Stimulated activated CD8-positive, alpha-beta memory T cell treated with anti-CD3 and anti-CD28 coated beads, Interleukin-7, amount 100 ng/mL, for 48 hours (primary cell): ENCODE data around the gene EBF3.

Experiments used
- DNase-seq, 2 donors: peaks; one replicate each; pipeline ENCODE4 v3.0.0-alpha.2; 2020; ENCODE audit warnings: low read depth in 1 of 2; ENCODE audit errors: extremely low read depth in 1 of 2

EBF3 gene

DNA sequence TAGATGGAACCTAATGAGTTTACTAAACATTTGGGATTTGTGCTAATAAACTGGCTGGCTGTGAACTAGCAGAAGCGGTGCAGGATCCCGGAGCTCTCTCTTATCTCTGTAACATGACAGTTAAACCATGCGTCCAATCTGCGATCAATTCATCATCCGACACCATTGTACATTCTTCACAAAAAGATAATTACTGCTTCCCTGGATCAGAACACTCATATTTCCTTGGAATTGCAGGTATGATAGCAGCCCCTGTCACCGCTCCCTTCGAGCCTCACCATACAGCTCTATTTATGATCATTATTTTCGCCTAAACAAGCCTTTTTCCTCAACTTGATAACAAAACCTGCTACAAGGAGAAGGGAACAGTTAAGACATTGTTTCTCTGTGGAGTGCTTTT is 18.5 kb downstream of the EBF3 start:
- no peak for DNase-seq

DNA sequence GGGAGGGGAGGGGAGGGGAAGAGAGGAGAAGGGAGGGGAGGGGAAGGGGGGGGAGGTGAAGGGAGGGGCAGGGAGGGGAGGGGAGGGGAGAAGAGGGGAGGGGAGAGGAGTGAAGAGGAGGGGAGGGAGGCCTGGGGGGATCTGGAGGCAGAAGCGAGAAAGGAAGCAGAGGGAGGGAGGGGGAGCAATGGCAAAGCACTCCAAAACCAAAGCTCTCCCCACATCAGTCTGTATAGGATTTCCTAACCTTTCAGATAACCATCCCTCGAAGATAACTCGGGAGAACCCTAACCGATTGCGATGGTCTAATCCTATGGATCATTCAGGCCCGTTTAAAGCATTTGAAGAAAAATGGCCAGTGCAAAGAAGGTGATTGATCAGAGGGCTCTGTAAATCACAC is 19.0 kb downstream of the EBF3 start:
- no peak for DNase-seq

DNA sequence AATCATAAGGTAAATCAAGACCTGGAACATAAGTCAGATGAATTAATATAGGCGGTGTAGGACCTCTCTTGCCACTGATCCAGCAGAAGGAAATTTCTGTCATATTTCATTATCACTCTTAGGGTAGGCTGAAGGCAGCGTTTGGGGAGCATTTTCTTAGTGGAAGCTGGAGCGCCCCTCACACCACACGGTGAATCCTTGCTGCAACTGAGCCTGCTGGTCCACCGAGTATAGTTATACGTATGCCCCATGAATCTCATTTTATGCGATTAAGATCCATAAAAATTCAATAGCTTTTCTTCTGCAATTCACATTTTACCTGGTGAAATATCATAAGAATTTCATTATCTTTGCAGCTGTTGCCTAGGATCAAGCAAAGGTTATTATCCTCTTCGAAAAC is 19.6 kb downstream of the EBF3 start:
- DNase-seq, result no peak

GRCh38 chr10:129942936-129943715 is 20.9 kb downstream of the EBF3 start:
- no peak for DNase-seq

- no peak for DNase-seq
Observed at GRCh38 chr10:129942391-129942790, 21.7 kb downstream of the EBF3 start.

- DNase-seq, result no peak
Observed at GRCh38 chr10:129942019-129942277, 22.1 kb downstream of the EBF3 start.

DNA sequence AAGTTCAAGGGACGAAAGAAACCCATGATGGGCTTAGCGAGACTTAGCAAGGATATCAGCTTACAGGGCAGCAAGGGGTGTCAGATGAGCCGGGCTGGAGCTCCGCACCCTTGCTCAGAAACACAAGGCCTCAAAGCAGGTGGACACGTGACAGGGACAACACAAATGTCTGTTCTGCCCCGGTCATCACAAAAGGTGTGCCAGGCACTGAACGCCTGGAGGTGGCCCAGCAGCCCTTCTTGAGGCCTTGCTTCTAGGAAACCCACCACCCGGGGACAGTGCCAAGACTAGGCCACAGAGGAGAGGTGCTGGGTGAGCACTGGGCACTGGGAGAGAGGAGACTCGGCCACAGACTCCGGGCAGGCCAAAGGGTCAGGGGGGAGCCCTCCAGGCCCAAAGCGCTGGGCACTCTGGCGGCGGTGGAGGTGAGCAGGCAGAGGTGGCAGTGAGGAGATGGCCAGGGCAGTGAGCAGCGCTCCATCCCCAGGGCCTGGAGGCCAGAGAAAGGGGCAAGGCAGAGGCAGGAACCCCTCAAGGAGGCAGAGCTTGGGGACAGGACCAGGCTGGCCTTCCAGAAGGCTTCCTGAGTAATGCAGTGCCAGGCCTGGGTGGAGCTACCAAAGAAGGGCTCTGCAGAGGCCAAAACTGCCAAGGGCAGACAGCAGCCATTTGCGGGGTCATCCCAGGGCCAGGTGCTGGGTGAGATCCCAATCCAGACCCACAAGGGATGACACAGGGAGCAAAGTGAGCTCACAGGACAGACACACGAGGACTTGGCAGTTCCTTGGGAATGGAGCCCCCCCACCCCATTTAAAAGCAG is 22.7 kb downstream of the EBF3 start:
- no peak for DNase-seq

DNA sequence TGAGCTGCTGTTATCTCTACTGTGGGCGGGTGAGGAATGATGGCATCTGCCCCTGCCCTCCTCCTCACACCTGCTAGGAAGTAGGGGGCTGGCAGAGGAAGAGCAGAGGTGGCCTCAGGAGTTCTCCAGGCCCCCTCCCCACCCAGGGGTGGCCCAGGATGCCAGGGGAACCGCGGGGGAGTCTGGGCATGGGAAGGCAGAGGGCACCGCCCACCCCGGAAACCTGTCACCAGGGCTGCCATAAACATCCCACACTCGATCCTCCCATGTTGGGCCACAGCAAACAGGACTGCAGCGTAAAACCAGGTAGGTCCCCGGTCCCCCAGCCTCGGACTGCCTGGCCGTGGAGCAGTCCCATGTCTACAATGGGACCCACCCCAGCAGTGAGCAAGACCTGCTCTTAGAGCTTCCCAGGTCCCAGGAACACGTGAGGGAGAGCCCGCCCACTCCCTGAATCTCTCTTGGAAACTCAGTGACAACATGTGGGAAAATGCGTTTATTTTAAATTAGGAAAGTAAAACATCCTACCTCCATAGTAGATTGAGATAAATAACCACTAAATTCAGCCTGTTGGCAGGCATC is 23.4 kb downstream of the EBF3 start:
- no peak for DNase-seq

GRCh38 chr10:129939416-129940275 is 24.4 kb downstream of the EBF3 start:
- no peak for DNase-seq

DNA sequence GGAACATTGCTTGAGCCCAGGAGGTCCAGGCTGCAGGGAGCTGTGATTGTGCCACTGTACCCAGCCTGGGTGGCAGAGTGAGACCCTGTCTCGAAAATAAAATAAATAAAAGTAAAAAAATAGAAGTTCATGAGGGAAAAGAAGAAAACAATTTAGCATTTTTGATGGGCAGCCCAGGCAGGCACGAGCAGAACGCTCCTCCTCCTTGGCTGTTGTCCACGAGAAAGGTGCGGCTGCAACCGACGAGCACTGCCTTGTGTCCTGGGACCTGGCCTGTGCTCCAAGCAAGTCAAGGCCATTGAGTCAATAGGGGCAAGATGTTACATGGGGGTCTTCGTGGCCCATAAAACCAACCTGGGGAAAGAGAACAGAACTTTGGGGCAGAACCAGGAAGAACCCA is 25.6 kb downstream of the EBF3 start:
- no peak for DNase-seq

DNA sequence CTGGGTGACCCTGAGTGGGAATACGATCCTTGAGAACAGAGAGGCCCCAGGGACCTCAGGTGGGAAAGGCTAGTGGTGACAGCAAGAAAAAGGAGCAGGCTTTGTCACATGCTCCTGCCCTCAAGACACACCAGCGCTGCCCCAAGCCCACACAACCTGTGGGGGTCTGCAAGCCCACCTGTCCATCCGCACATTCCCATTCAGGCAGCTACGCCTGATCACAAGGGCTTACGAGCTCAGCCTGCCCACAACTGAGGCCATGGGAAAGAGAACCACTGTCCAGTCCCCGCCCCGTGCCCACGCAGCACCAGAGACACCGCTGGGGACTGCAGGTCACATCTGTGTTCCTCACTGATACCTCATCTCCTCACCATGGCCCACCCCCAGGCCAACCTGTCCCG is 26.7 kb downstream of the EBF3 start:
- DNase-seq, result no peak

DNA sequence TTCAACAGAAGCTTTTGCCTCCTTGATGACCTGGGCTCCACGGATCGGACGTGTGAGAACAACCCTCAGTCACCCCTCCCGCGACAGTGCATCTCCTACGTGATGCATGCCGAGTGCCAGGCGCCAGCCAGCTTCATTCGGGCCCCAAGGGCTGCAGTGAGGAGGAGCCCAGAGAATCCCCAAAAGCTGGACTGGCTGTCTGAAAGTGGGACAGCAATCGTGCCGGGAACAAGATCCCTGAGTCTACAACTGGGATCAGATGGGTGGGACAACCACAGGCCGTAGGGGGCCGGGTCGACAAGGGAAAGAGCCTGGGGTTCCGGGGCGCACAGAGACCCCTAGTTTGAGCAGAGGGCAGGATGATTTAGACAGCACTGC is 27.2 kb downstream of the EBF3 start:
- DNase-seq, result no peak

DNA sequence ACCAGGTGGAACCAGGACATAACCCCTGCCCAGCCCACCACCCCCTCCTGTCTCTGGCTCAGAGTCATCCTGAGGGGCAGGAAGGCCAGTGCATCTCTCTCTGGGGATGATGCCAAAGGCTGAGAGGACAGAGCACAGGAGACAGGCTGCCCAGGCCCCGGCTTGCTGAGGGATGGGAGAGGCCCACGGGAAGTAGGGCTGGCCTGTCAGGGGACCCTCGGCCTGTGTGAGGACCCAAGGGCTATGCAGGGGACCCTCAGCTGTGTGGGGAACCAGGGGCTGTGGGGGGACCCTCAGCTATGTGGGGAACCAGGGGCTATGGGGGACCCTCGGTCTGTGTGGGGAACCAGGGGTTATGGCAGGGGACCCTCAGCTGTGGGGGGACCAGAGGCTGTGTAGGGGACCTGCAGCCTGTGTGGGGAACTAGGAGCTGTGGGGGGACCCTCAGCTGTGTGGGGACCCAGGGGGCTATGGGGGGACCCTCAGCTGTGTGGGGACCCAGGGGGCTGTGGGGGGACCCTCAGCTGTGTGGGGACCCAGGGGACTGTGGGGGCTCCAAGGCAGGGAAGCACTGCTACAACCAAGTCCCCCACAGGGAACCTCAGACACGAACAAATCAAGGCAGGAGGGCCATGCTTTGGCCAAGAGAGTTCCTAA is 27.7 kb downstream of the EBF3 start:
- DNase-seq, result no peak

- no peak for DNase-seq
Observed at GRCh38 chr10:129935867-129936152, 28.3 kb downstream of the EBF3 start.

GRCh38 chr10:129935102-129935866 is 28.8 kb downstream of the EBF3 start:
- DNase-seq, result no peak

DNA sequence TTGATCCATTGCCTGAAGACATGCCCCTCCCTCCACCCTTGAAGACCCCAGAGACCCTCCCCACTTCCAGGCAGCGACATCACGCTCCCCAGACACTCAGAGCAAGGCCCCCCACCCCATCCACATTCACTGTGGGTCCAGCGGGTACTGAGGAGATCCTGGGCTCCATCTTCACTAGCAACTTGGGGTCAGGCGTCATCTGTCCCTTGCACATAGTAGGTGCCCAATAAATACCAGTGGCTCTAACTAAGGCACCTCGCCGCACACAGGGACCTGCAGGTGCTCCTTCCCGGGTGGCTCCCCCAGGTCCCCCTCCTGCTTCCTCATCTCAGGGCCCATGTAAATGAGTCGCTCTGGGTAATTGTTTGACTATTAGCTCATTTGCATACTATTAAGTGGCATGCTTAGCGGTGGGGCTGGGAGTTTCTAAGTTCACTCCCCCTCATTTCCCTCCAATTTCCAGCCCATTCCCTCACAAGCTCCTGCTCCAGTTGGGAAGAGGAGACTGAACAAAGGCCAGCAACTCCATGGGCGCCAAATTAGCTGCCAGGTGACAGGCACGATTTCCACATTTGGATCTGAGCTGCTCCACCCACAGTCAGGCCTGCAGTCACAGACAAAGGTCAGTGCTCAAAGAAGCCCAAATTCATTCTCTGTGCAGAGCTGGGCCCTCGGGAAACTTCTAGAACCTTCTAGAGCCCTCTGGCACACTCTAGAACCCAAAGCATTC is 29.7 kb downstream of the EBF3 start:
- no peak for DNase-seq

DNA sequence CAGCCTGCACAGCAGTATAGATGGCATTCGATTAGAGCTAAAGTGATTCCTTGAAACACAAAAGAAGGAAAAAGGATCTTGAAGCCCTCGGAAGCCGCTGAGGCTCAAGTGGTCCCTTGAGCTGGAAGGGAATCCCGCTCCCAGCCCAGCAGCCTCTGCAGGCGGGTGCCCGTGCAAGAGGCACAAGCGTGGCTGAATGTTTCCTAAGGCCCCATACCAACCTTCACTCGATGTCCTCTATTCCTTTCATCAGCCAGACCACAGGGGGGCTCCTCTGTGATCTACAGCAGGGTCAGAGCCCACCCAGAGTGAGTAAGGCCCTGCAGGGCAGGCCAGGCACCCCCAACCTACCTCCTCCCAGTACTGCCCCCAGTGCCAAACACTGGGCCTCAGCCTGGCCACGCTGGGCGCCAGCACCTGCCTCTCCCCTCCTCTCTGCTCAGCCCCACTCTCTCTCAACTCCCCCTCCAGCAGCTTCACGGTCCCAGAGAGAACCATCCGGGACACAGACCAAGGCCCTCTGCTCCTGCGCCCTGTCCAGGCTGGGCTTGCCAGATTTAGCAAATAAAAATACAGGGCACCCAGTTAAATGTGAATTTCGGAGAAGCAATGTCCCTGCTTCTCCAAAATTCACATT is 30.5 kb downstream of the EBF3 start:
- DNase-seq, result no peak

DNA sequence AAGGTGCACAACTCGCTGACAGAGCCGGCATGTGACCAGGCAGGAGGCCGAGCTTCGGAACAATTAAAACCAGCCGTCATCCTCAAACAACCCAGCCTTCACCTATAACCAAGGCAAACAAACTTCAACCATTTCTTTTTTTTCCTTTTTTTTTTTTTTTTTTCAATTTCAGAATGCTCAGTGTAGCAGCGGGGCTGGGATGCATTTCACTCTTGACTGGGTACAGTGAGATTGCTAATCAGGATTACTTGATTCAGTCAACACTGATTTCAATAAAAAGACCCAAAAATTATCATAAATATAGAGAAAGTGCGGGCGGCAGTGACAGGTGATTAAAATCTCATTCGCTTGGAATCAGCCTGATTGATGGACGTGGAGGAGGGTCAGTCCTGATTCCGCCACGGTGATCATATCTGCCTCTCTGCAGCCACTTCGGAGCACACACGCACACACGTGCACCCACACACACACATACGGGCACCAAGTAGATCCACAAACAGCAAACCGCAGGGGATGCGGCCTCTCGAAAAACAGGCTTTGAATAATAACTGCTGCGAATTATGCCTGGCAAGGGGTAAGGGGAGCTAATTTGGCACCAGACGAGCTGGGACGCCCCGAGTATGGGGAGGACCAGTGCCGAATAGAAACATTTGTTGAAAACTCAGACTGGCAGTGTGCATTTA is 31.2 kb downstream of the EBF3 start:
- no peak for DNase-seq

DNA sequence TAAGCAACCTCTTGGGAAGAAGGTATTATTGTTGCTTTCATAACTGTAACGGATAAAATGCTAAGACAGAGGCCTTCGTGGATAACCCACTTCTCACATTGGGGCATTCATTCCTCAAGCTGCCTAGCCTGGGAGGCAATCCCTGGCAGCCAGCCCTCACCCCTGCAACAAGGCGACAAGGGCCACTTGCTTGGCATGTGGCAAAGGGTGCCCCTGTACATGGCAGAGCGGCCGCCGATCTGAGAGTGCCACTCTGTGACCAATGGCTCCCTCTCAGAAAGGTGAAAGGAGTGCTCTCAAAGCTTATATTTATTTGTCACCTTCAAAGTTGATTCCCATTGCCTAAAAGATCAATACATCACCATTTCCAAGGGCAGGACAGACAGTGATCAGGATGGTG is 31.9 kb downstream of the EBF3 start:
- no peak for DNase-seq
